Adipocyte (in vitro differentiated cells): ENCODE measurements around the gene KCTD16.

Source experiments
- DNase-seq: peaks from one replicate; pipeline ENCODE4 v3.0.0-alpha.2; 2015; ENCODE audit warnings: low read depth
- H3K27me3 ChIP-seq: replicated peaks from 2 replicates; pipeline ENCODE4 v1.7.0; 2013; ENCODE audit warnings: mild to moderate bottlenecking, low read length, moderate library complexity; ENCODE audit not compliant: control insufficient read depth, insufficient read depth
- H3K36me3 ChIP-seq: 2 replicates; pipeline ENCODE4 v1.7.0; 2013; ENCODE audit warnings: low read length, mild to moderate bottlenecking, moderate library complexity; ENCODE audit not compliant: control insufficient read depth, insufficient read depth, severe bottlenecking
- H3K4me1 ChIP-seq: 2 replicates; pipeline ENCODE4 v1.7.0; 2013; ENCODE audit warnings: mild to moderate bottlenecking, low read length, moderate library complexity; ENCODE audit not compliant: control insufficient read depth, insufficient read depth
- H3K4me3 ChIP-seq: 2 replicates; pipeline ENCODE4 v1.7.0; 2013; ENCODE audit warnings: mild to moderate bottlenecking, low read length, moderate library complexity
- H3K9ac ChIP-seq: 2 replicates; pipeline ENCODE4 v1.7.0; 2013; ENCODE audit warnings: mild to moderate bottlenecking, low read length, moderate library complexity
- H3K9me3 ChIP-seq: 2 replicates; pipeline ENCODE4 v1.7.0; 2013; ENCODE audit warnings: mild to moderate bottlenecking, low read length, moderate library complexity; ENCODE audit not compliant: control insufficient read depth

KCTD16 gene

GRCh38 chr5:144377207-144377606 lies 206.5 kb downstream of the KCTD16 start:
- H3K27me3 ChIP-seq: no peaks in the 10 kb centered on the region
- no peaks in the 10 kb centered on the region for H3K4me1 ChIP-seq
- H3K4me3 ChIP-seq: no peak overlapping the region
- DNase-seq: peak; percentile 12
- no peaks in the 10 kb centered on the region for H3K36me3 ChIP-seq
- H3K9me3 ChIP-seq: no peaks in the 10 kb centered on the region
- no peak overlapping the region for H3K9ac ChIP-seq

GRCh38 chr5:144378681-144379080 lies 208.0 kb downstream of the KCTD16 start:
- no peaks in the 10 kb centered on the region for H3K9me3 ChIP-seq
- H3K4me1 ChIP-seq: no peaks in the 10 kb centered on the region
- no peak for DNase-seq
- no peak overlapping the region for H3K9ac ChIP-seq
- no peaks in the 10 kb centered on the region for H3K27me3 ChIP-seq
- no peaks in the 10 kb centered on the region for H3K36me3 ChIP-seq
- H3K4me3 ChIP-seq: no peak overlapping the region

- Histone ChIP-seq H3K9me3 (peaks cover 2% of the 10 kb centered on the region), H3K36me3 (no peaks in the 10 kb centered on the region), H3K4me3 (no peak overlapping the region), H3K4me1 (peaks cover 3% of the 10 kb centered on the region), H3K9ac (no peak overlapping the region), H3K27me3 (no peaks in the 10 kb centered on the region)
- no peak for DNase-seq
These were observed 214.9 kb downstream of the KCTD16 start for GRCh38 chr5:144385597-144385996.

- H3K4me1 ChIP-seq: peaks cover 3% of the 10 kb centered on the region
- no peaks in the 10 kb centered on the region for H3K36me3 ChIP-seq
- H3K4me3 ChIP-seq: no peak overlapping the region
- no peak for DNase-seq
- no peak overlapping the region for H3K9ac ChIP-seq
- H3K9me3 ChIP-seq: peaks cover 2% of the 10 kb centered on the region
- H3K27me3 ChIP-seq: no peaks in the 10 kb centered on the region
These were observed 215.6 kb downstream of the KCTD16 start for GRCh38 chr5:144386315-144386714.

- DNase-seq: peak; percentile 48
- no peaks in the 10 kb centered on the region for H3K36me3 ChIP-seq
These were observed 219.5 kb downstream of the KCTD16 start for GRCh38 chr5:144390133-144390532.

GRCh38 chr5:144391044-144391443 lies 220.4 kb downstream of the KCTD16 start:
- Histone ChIP-seq H3K4me1 (peaks cover 3% of the 10 kb centered on the region), H3K9ac (no peak overlapping the region), H3K36me3 (no peaks in the 10 kb centered on the region), H3K4me3 (no peak overlapping the region), H3K27me3 (no peaks in the 10 kb centered on the region), H3K9me3 (peaks cover 2% of the 10 kb centered on the region)
- no peak for DNase-seq

More at GRCh38 chr5:144390133-144390532, 219.5 kb downstream of the KCTD16 start:
- Histone ChIP-seq H3K4me1 (peaks cover 3% of the 10 kb centered on the region), H3K9ac (no peak overlapping the region), H3K4me3 (no peak overlapping the region), H3K9me3 (peaks cover 2% of the 10 kb centered on the region), H3K27me3 (no peaks in the 10 kb centered on the region)

- Histone ChIP-seq H3K4me3 (no peak overlapping the region), H3K9ac (no peak overlapping the region), H3K4me1 (peaks cover 3% of the 10 kb centered on the region), H3K36me3 (no peaks in the 10 kb centered on the region), H3K9me3 (no peaks in the 10 kb centered on the region), H3K27me3 (no peaks in the 10 kb centered on the region)
- DNase-seq: no peak
These were observed 223.2 kb downstream of the KCTD16 start for GRCh38 chr5:144393641-144394435.

- Histone ChIP-seq H3K9me3 (no peaks in the 10 kb centered on the region), H3K9ac (no peak overlapping the region), H3K27me3 (no peaks in the 10 kb centered on the region), H3K36me3 (no peaks in the 10 kb centered on the region), H3K4me1 (no peaks in the 10 kb centered on the region), H3K4me3 (no peak overlapping the region)
- DNase-seq: no peak
These were observed 225.0 kb downstream of the KCTD16 start for GRCh38 chr5:144395704-144396103.

GRCh38 chr5:144403058-144403457 lies 232.4 kb downstream of the KCTD16 start:
- Histone ChIP-seq H3K9ac (no peak overlapping the region), H3K27me3 (no peaks in the 10 kb centered on the region), H3K36me3 (no peaks in the 10 kb centered on the region), H3K9me3 (no peaks in the 10 kb centered on the region), H3K4me1 (no peaks in the 10 kb centered on the region), H3K4me3 (no peak overlapping the region)
- DNase-seq: no peak

- H3K36me3 ChIP-seq: no peaks in the 10 kb centered on the region
- H3K4me1 ChIP-seq: no peaks in the 10 kb centered on the region
- H3K9me3 ChIP-seq: no peaks in the 10 kb centered on the region
- no peak overlapping the region for H3K9ac ChIP-seq
- DNase-seq: no peak
- H3K27me3 ChIP-seq: no peaks in the 10 kb centered on the region
- H3K4me3 ChIP-seq: no peak overlapping the region
These were observed 233.2 kb downstream of the KCTD16 start for GRCh38 chr5:144403817-144404420.

GRCh38 chr5:144404672-144405071 lies 234.0 kb downstream of the KCTD16 start:
- Histone ChIP-seq H3K4me1 (no peaks in the 10 kb centered on the region), H3K9me3 (no peaks in the 10 kb centered on the region), H3K4me3 (no peak overlapping the region), H3K36me3 (no peaks in the 10 kb centered on the region), H3K9ac (no peak overlapping the region), H3K27me3 (no peaks in the 10 kb centered on the region)
- no peak for DNase-seq
